Motor neuron (in vitro differentiated cells): ENCODE measurements around the gene CTSF. TPM values are rescaled to one million over a fixed set of nuclear protein-coding genes. Genes with fewer than 3 reads are reported as not detected.
A peak's percentile ranks its signal among the peaks of the same experiment; 100 is the strongest.

Experiments used
- ATAC-seq, 8 experiments: fragments of 200-7000 bp; cut with Tn5 transposase; replicated peaks in 6 of 8; 2 replicates each; pipeline ENCODE4 v1.8.0; 2021; ENCODE audit warnings: mild to moderate bottlenecking in 8 of 8, moderate library complexity in 8 of 8
- H3K27ac ChIP-seq, 2 donors: fragments of 250-450 bp; sonication (Bioruptor Pico); 2 replicates each; pipeline ENCODE4 v1.9.0; 2021; ENCODE audit warnings: antibody characterized with exemption in 2 of 2, mild to moderate bottlenecking in 2 of 2, moderate library complexity in 1 of 2
- H3K4me1 ChIP-seq, 2 donors: fragments of 250-450 bp; sonication (Bioruptor Pico); replicated peaks in 1 of 2; 2 replicates each; pipeline ENCODE4 v1.6.1; 2021; ENCODE audit warnings: antibody characterized with exemption in 2 of 2, mild to moderate bottlenecking in 2 of 2, moderate library complexity in 1 of 2
- H3K4me3 ChIP-seq, 5 donors: fragments of 250-450 bp; sonication (Bioruptor Pico); 2 replicates each; pipeline ENCODE4 v1.9.0; 2021; ENCODE audit warnings: antibody characterized with exemption in 5 of 5, mild to moderate bottlenecking in 5 of 5, moderate library complexity in 4 of 5
- WGBS, 10 experiments: fragments of 450-650 bp; shearing (Covaris generic); methylation state at CpG; one replicate each; pipeline ENCODE4 v1.0.0; 2022; 5-methylcytosine and 5-hydroxymethylcytosine counted together
- in situ Hi-C, 9 experiments: fragments of 400-800 bp; cut with MboI; loops; one replicate each; pipeline ENCODE4 v1.15.0; 2021; ENCODE audit warnings: low sequenced_read_pairs in 9 of 9, low pct_unique_long_range_greater_than_20kb in 2 of 9; ENCODE audit not compliant: unreplicated experiment in 9 of 9
- total RNA-seq, 8 experiments: library from RNA; unstranded; fragments of 300-600 nt; gene quantifications; 2 replicates each; pipeline versions ENCODE4 v1.2.3 to v1.2.4, GENCODE V29; 2022

The CTSF gene
- total RNA-seq, 8 experiments from 2014 or later = 5.4 to 46.1 (median 22.8) TPM

DNA sequence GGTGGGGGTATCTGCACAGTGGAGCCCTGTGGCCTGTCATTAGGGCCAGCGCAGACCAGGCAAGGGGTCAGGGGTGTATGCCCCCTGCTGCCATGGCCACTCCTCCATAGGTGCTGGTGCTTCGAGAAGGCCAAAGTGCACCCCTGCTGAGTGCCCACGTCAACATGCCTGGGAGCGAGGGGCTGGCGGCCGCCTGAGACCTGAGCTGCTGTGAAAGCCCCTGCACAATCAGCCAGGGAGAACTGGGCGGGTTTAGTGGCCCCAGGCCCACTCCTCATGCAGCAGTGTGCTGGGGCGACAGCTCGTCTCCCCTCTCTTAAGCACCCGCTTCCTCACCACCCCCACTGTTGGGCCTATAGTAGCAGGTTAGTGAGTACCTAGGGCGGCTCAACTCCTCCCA, 36.6 kb downstream of the CTSF start:
- H3K27ac ChIP-seq = no peak overlapping the region
- WGBS, 10 experiments = 94 to 100% (median 100%) methylated on average over 1 to 3 of the region's 11 CpGs; no CpG with 5 or more reads in 7 of the 10 experiments
- no peaks in the 10 kb centered on the region for H3K4me1 ChIP-seq
- ATAC-seq = peak in 2 of 8 experiments; percentile 6 to 26
- no peak overlapping the region for H3K4me3 ChIP-seq
- in situ Hi-C loops = no loop called here

GRCh38 chr11:66530927-66531709, 37.3 kb downstream of the CTSF start:
- WGBS, 10 experiments = 57 to 88% (median 80%) methylated on average over 1 to 8 of the region's 10 CpGs; no CpG with 5 or more reads in 4 of the 10 experiments
- Histone ChIP-seq H3K4me1 (no peaks in the 10 kb centered on the region), H3K27ac (no peak overlapping the region), H3K4me3 (no peak overlapping the region)
- in situ Hi-C loops = no loop called here
- ATAC-seq = peak in 5 of 8 experiments; percentile 9 to 58 (median 32)

GRCh38 chr11:66529655-66530054, 38.8 kb downstream of the CTSF start:
- Histone ChIP-seq H3K27ac (no peak overlapping the region), H3K4me3 (no peak overlapping the region), H3K4me1 (no peaks in the 10 kb centered on the region)
- peak in 4 of 8 experiments; percentile 20 to 37 (median 30) for ATAC-seq
- in situ Hi-C loops = no loop called here
- WGBS, 10 experiments = 87 to 100% (median 100%) methylated on average over 1 to 3 of the region's 13 CpGs; no CpG with 5 or more reads in 7 of the 10 experiments

DNA sequence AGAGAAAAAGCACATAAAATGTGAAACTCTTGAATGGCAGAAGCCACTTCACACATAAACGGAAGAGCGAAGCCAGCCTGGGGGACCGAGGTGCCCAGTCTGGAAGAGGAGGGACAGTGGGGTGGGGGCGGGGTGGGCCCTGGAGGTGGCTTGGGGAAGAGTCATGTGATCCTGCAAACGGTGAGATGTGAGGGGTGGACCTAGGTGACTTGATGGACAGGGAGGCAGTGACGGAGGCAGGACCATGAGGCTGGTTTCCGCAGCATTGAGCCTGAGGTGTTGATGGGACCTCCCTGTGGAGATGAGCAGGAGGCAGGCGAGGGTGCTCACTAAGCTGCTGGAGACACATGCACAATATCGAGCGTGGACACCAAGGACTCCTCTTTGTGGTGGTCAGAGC, 39.3 kb downstream of the CTSF start:
- no peaks in the 10 kb centered on the region for H3K4me1 ChIP-seq
- no peak overlapping the region for H3K27ac ChIP-seq
- whole genome bisulfite sequencing, 10 experiments = 68 to 100% (median 82%) methylated on average over 1 to 8 of the region's 10 CpGs; no CpG with 5 or more reads in 5 of the 10 experiments
- no peak overlapping the region for H3K4me3 ChIP-seq
- in situ Hi-C loops = no loop called here
- peak in 3 of 8 experiments; percentile 16 to 20 (median 18) for ATAC-seq

DNA sequence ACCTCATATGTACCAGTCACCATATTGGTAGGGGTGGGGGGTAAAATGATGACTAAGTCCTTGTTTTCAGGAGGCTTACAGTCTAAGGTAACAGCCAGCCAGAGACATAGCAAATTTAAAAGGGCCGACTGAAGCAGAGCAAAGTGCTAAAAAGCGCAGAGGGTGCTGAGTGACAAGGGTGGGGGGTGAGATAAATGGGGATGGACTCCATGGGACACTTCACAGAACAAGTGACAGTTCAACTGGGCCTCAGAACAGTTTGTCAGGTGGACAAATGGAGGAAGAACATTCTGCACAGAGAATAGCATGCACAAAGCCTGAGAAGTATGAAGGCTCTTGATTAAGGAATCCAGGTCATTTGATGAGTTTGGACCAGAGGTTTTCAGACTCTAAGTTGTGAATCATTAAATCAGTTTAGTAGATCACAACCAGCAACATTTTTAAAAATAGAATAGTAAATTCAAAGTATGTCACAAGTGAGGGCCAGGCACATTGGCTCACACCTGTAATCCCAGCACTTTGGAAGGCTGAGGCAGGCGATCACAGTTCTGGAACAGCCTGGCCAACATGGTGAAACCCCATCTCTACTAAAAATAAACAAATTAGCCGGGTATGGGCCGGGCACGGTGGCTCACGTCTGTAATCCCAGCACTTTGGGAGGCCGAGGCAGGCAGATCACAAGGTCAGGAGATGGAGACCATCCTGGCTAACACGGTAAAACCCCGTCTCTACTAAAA, 43.9 kb downstream of the CTSF start:
- no peak overlapping the region for H3K4me3 ChIP-seq
- in situ Hi-C loops = no loop called here
- WGBS, 10 experiments = 60 to 100% (median 100%) methylated on average over 1 to 6 of the region's 10 CpGs; no CpG with 5 or more reads in 1 of the 10 experiments
- no peak overlapping the region for H3K27ac ChIP-seq
- H3K4me1 ChIP-seq = no peaks in the 10 kb centered on the region
- no peak for ATAC-seq

- in situ Hi-C loops = no loop called here
- Histone ChIP-seq H3K4me3 (no peak overlapping the region), H3K4me1 (no peaks in the 10 kb centered on the region), H3K27ac (no peak overlapping the region)
- no peak for ATAC-seq
- 63 to 100% (median 80%) methylated on average over 1 to 4 of the region's 11 CpGs; no CpG with 5 or more reads in 5 of the 10 experiments for WGBS, 10 experiments
Observed at GRCh38 chr11:66523611-66524010, 44.8 kb downstream of the CTSF start.

Other genes with a start within 250 kb of the CTSF start
- gene RIN1, start 232.2 kb downstream of the CTSF start, total RNA-seq = 10 to 100 TPM in 1 of 8 experiments, 1 to 10 TPM in 5, under 1 TPM in 2; 0.60 to 24.5 (median 4.4) TPM
- gene BRMS1, start 223.5 kb downstream of the CTSF start, total RNA-seq = 10 to 100 TPM; 17.5 to 55.5 (median 34.7) TPM
- gene B4GAT1, start 221.0 kb downstream of the CTSF start, total RNA-seq = 100 to 1,000 TPM in 1 of 8 experiments, 10 to 100 TPM in 7; 18.8 to 161 (median 44.9) TPM
- 10 to 100 TPM in 2 of 8 experiments, 1 to 10 TPM in 5, under 1 TPM in 1; 0.56 to 15.7 (median 3.5) TPM for gene SLC29A2, start 196.8 kb downstream of the CTSF start, total RNA-seq
- gene NPAS4, start 147.6 kb downstream of the CTSF start, total RNA-seq = 10 to 100 TPM in 1 of 8 experiments, 1 to 10 TPM in 2, under 1 TPM in 5; 0.10 to 19.1 (median 0.32) TPM
- gene MRPL11, start 129.8 kb downstream of the CTSF start, total RNA-seq = 10 to 100 TPM; 19.5 to 66.0 (median 25.3) TPM
- 10 to 100 TPM in 5 of 8 experiments, 1 to 10 TPM in 3; 5.4 to 16.9 (median 11.1) TPM for gene PELI3, start 101.7 kb downstream of the CTSF start, total RNA-seq
- gene DPP3, start 88.2 kb downstream of the CTSF start, total RNA-seq = 10 to 100 TPM; 26.3 to 74.9 (median 35.4) TPM
- 10 to 100 TPM; 20.7 to 54.3 (median 27.6) TPM for gene BBS1, start 58.0 kb downstream of the CTSF start, total RNA-seq
- 10 to 100 TPM in 2 of 8 experiments, 1 to 10 TPM in 6; 5.2 to 12.7 (median 8.4) TPM for gene ZDHHC24, start 22.6 kb downstream of the CTSF start, total RNA-seq
- under 1 TPM in 4 of 8 experiments, not detected in 4; 0.05 to 0.18 (median 0.10) TPM for gene ACTN3, start 21.7 kb downstream of the CTSF start, total RNA-seq
- gene CCDC87, start 24.5 kb upstream of the CTSF start, total RNA-seq = under 1 TPM; 0.36 to 0.96 (median 0.67) TPM
- gene CCS, start 24.6 kb upstream of the CTSF start, total RNA-seq = 10 to 100 TPM; 29.6 to 61.9 (median 36.6) TPM
- gene RBM14, start 48.0 kb upstream of the CTSF start, total RNA-seq = 10 to 100 TPM; 31.7 to 88.4 (median 49.3) TPM
- gene RBM4, start 70.1 kb upstream of the CTSF start, total RNA-seq = 100 to 1,000 TPM; 122 to 311 (median 170) TPM
- 10 to 100 TPM; 14.9 to 59.5 (median 47.7) TPM for gene RBM4B, start 109.3 kb upstream of the CTSF start, total RNA-seq
- gene SPTBN2, start 160.6 kb upstream of the CTSF start, total RNA-seq = 10 to 100 TPM in 7 of 8 experiments, 1 to 10 TPM in 1; 2.4 to 99.4 (median 62.6) TPM